Stimulated activated CD4-positive, alpha-beta T cell treated with anti-CD3 and anti-CD28 coated beads, Interleukin-12 subunit alpha, Interleukin-12 subunit beta, amount 100 ng/mL, for 4 hours (primary cell): Measurements from ENCODE around the gene ZNF892.
"Not testable (repeated sequence)": the region's sequence is repeated elsewhere in the genome, so short reads cannot be mapped to it uniquely, and the experiment has no call there.

Experiments used
- DNase-seq: peaks from one replicate; pipeline ENCODE4 v3.0.0-alpha.2; 2020

ZNF892 gene

DNA sequence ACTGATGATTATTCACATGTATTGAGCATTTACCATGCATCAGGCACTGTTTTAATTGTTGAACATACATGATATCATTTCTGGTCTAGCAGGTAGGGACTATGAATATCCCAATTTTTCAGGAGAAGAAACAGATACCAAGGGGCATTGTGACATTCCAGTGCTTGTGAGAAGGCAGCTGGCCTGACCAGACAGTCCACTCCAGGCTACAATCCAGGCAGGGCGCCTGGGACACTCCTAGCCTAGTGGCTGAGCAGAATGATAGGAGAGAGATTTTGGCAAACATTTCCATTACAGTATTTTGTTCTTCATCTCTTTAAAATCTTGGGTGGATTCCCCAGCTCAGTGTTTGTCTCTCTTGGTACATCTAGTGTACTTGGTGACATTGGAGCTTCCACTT lies 24.9 kb downstream of the ZNF892 start:
- DNase-seq, result no peak

DNA sequence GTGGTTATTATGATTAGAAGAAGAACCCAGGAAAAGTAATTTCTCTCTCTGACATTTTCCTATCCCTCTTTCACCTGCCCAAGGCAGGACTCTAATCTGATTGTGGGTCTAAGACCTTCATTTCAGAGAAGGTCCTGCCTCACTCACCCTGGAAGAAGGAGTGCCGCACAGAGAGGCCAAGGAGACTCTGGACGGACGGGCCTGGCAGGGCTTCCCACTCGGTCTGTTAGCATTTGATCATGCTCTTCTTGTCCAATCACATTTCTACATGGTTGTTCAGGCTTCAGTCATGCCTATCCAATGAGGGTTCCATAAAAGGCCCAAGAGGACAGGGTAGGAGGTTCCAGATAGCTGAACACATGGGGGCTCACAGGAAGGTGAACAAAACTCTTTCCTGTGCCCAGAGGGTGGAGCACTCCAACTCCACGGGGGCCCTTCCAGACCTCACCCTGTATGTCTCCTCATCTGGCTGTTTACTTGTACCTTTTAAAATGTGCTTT lies 27.0 kb downstream of the ZNF892 start:
- DNase-seq, result no peak

DNA sequence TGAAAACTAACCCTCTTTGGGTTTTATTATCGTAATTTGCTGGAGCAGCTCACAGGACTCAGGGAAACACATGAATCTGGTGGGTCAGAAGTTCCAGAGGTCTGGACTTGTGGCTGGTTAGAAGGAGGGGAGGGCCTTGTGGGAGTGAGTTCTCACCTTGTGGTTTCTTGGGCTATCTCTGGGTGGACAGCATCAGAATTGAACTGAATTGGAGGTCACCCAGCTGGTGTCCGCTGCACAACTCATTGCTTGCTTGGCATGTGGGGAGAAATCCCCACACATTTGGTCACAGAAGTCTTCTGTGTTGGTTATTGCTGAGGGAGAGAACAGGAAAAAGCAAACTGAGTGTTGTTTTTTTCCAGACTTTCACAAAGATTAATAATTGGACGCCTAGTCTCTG lies 27.5 kb downstream of the ZNF892 start:
- no peak for DNase-seq

DNA sequence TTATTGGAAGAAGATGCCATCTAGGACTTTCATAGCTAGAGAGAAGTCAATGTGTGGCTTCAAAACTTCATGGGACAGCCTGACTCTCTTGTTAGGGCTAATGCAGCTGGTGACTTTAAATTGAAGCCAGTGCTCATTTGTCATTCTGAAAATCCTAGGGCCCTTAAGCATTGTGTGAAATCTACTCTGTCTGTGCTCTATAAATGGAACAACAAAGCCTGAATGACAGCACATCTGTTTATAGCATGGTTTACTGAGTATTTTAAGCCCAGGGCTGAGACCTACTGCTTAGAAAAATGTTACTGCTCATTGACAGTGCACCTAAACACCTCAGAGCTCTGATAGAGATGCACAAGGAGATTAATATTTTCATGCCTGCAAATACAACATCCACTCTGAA lies 30.8 kb downstream of the ZNF892 start:
- no peak for DNase-seq

DNA sequence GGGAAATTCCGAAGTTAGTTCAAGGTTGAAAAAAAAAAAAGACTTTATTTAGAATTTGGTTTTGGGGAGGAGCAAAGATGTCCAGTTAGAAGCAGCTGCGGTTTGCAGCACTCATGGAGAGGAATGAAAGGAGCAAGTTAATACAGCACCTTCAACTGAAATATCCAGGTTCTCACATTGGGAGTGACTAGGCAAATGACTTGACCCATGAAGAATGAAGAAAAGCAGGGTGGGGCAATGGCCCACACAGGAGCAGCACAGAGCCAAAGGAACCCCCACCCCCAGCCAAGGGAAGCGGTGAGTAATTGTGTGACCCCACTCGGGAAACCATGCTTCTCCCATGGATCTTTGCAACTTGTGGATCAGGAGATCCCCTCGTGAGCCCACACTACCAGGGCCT lies 32.8 kb downstream of the ZNF892 start:
- no peak for DNase-seq

DNA sequence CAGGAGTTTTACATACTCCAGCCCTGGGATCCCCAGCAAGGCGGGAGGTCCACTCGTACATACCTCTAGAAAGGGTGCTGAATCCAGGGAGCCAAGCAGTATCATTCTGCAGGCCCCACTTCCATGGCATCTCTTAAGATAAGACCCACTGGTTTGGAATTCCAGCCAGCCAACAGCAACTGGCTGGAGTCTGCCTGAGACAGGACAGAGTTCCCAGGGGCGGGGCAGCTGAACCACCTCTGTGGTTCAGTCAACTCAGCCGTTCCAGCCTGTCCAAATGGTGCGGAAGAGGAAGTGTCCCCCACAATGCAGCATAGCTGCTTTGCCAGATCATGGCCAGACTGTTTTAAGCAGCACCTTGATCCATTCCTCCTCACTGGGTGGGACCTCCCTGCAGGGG lies 33.2 kb downstream of the ZNF892 start:
- no peak for DNase-seq

- not testable (repeated sequence) for DNase-seq
Observed at GRCh38 chr2:95242084-95242483, 34.8 kb downstream of the ZNF892 start.
